Esophagus muscularis mucosa (tissue), 3 donors: ENCODE data around the gene GPRASP2.

Experiments
- CTCF ChIP-seq, 3 experiments: fragments of 200-600 bp in 2 of 3; fragments of 450-650 bp in 1 of 3; sonication (generic) in 2 of 3; IDR thresholded peaks; one replicate each; pipeline ENCODE4 v1.5.1; 2017 to 2019; ENCODE audit warnings: antibody characterized with exemption in 3 of 3, mild to moderate bottlenecking in 2 of 3, moderate library complexity in 1 of 3
- POLR2A ChIP-seq: fragments of 450-650 bp; IDR thresholded peaks from one replicate; pipeline ENCODE4 v1.6.1; 2017; ENCODE audit warnings: antibody characterized with exemption, moderate library complexity, mild to moderate bottlenecking, low read depth

GRCh38 chrX:102723456-102723855 lies 11.2 kb downstream of the GPRASP2 start:
- no peak for TF ChIP-seq POLR2A
- no peak for TF ChIP-seq CTCF (IDR thresholded peaks at IDR 0.05)
